HEK293 (cell line): ENCODE results near the gene CPA5.

Experiments used
- CTCF ChIA-PET: fragments of 350-600 bp; formaldehyde crosslinking; extraction: SDS; loops from one replicate; lab custom pipeline; 2021; ENCODE audit warnings: antibody characterized with exemption; lab: Yijun Ruan, JAX
- POLR2A ChIA-PET: fragments of 300-600 bp; formaldehyde crosslinking; extraction: SDS; loops from one replicate; lab custom pipeline; 2020; ENCODE audit warnings: antibody characterized with exemption, inconsistent platforms; lab: Yijun Ruan, JAX
- H3K27ac ChIP-seq: fragments of 200-500 bp; sonication (Bioruptor generic); 2 replicates; pipeline ENCODE4 v1.5.1; 2014; ENCODE audit warnings: low read depth, low read length, control low read depth, inconsistent platforms; ENCODE audit errors: extremely low read depth
- H3K36me3 ChIP-seq, 2 experiments: fragments of 200-500 bp in 1 of 2; sonication (Bioruptor generic) in 1 of 2; 1 replicate in 1 of 2; 2 replicates in 1 of 2; pipeline ENCODE4 v1.5.1; 2014 to 2017; ENCODE audit warnings: inconsistent platforms in 2 of 2, low read length in 2 of 2; ENCODE audit not compliant: control insufficient read depth in 2 of 2, insufficient read depth in 1 of 2
- H3K4me1 ChIP-seq: fragments of 200-500 bp; sonication (Bioruptor generic); 2 replicates; pipeline ENCODE4 v1.5.1; 2014; ENCODE audit warnings: mild to moderate bottlenecking, low read length, inconsistent platforms; ENCODE audit not compliant: control insufficient read depth, insufficient read depth
- H3K4me3 ChIP-seq: 2 replicates; pipeline ENCODE4 v1.5.1; 2011; ENCODE audit warnings: low read depth, mild to moderate bottlenecking, control low read depth, low read length, moderate library complexity
- H3K9me3 ChIP-seq: fragments of 200-500 bp; sonication (Bioruptor generic); 2 replicates; pipeline ENCODE4 v1.5.1; 2014; ENCODE audit warnings: low read depth, low read length, inconsistent platforms; ENCODE audit not compliant: control insufficient read depth, insufficient read depth
- GFI1B ChIP-seq: fragments of 450-650 bp; formaldehyde crosslinking; IDR thresholded peaks from 2 replicates; pipeline ENCODE4 v1.5.1; 2016; ENCODE audit warnings: missing biosample characterization, missing genetic modification characterization
- HOXA7 ChIP-seq: sonication (generic); formaldehyde crosslinking; IDR thresholded peaks from 2 replicates; pipeline ENCODE4 v1.8.1; 2022; ENCODE audit warnings: missing genetic modification reagents, borderline replicate concordance
- KLF7 ChIP-seq: fragments of 450-650 bp; formaldehyde crosslinking; IDR thresholded peaks from 2 replicates; pipeline ENCODE4 v1.5.1; 2016; ENCODE audit warnings: missing biosample characterization, missing genetic modification characterization, borderline replicate concordance
- MEIS1 ChIP-seq: sonication (generic); formaldehyde crosslinking; IDR thresholded peaks from 2 replicates; pipeline ENCODE4 v1.8.1; 2022; ENCODE audit warnings: missing genetic modification reagents, mild to moderate bottlenecking, borderline replicate concordance
- PRDM6 ChIP-seq: fragments of 450-650 bp; formaldehyde crosslinking; IDR thresholded peaks from 2 replicates; pipeline ENCODE4 v1.5.1; 2017; ENCODE audit warnings: missing biosample characterization, missing genetic modification characterization
- SP7 ChIP-seq: fragments of 450-650 bp; formaldehyde crosslinking; IDR thresholded peaks from 2 replicates; pipeline ENCODE4 v1.5.1; 2016; ENCODE audit warnings: missing biosample characterization, missing genetic modification characterization
- TSHZ1 ChIP-seq: fragments of 450-650 bp; formaldehyde crosslinking; IDR thresholded peaks from 2 replicates; pipeline ENCODE4 v1.5.1; 2016; ENCODE audit warnings: missing biosample characterization, missing genetic modification characterization, borderline replicate concordance
- YY2 ChIP-seq: fragments of 450-650 bp; formaldehyde crosslinking; IDR thresholded peaks from 2 replicates; pipeline ENCODE4 v1.5.1; 2016; ENCODE audit warnings: missing biosample characterization, missing genetic modification characterization
- ZBTB49 ChIP-seq: fragments of 450-650 bp; formaldehyde crosslinking; IDR thresholded peaks from 2 replicates; pipeline ENCODE4 v1.5.1; 2016; ENCODE audit warnings: missing biosample characterization, missing genetic modification characterization, low read depth
- ZNF146 ChIP-seq: fragments of 450-650 bp; formaldehyde crosslinking; IDR thresholded peaks from 2 replicates; pipeline ENCODE4 v1.5.1; 2016; ENCODE audit warnings: missing biosample characterization, missing genetic modification characterization
- ZNF175 ChIP-seq: fragments of 450-650 bp; formaldehyde crosslinking; IDR thresholded peaks from 2 replicates; pipeline ENCODE4 v1.5.1; 2016; ENCODE audit warnings: missing biosample characterization, missing genetic modification characterization
- ZNF211 ChIP-seq: fragments of 450-650 bp; formaldehyde crosslinking; IDR thresholded peaks from 2 replicates; pipeline ENCODE4 v1.5.1; 2016; ENCODE audit warnings: low read depth, missing biosample characterization, missing genetic modification characterization
- ZNF404 ChIP-seq: fragments of 450-650 bp; formaldehyde crosslinking; IDR thresholded peaks from 2 replicates; pipeline ENCODE4 v1.5.1; 2017; ENCODE audit warnings: missing biosample characterization, missing genetic modification characterization
- ZNF629 ChIP-seq: fragments of 450-650 bp; formaldehyde crosslinking; IDR thresholded peaks from 2 replicates; pipeline ENCODE4 v1.5.1; 2017; ENCODE audit warnings: missing biosample characterization, missing genetic modification characterization
- ZNF658 ChIP-seq: fragments of 450-650 bp; formaldehyde crosslinking; IDR thresholded peaks from 2 replicates; pipeline ENCODE4; 2016; ENCODE audit warnings: missing biosample characterization, missing genetic modification characterization
- ZNF701 ChIP-seq: fragments of 450-650 bp; formaldehyde crosslinking; IDR thresholded peaks from 2 replicates; pipeline ENCODE4 v1.5.1; 2016; ENCODE audit warnings: missing biosample characterization, missing genetic modification characterization
- ZSCAN18 ChIP-seq: fragments of 450-650 bp; formaldehyde crosslinking; IDR thresholded peaks from 2 replicates; pipeline ENCODE4 v1.5.1; 2016; ENCODE audit warnings: missing biosample characterization, missing genetic modification characterization
- TF ChIP-seq, protein P1 (sequence below): fragments of 450-650 bp; formaldehyde crosslinking; IDR thresholded peaks from 2 replicates; pipeline ENCODE4 v1.5.1; 2016; ENCODE audit warnings: missing biosample characterization, missing genetic modification characterization
- TF ChIP-seq, protein P2 (sequence below): fragments of 450-650 bp; formaldehyde crosslinking; IDR thresholded peaks from 2 replicates; pipeline ENCODE4 v1.5.1; 2016; ENCODE audit warnings: missing biosample characterization, missing genetic modification characterization

The CPA5 gene

DNA sequence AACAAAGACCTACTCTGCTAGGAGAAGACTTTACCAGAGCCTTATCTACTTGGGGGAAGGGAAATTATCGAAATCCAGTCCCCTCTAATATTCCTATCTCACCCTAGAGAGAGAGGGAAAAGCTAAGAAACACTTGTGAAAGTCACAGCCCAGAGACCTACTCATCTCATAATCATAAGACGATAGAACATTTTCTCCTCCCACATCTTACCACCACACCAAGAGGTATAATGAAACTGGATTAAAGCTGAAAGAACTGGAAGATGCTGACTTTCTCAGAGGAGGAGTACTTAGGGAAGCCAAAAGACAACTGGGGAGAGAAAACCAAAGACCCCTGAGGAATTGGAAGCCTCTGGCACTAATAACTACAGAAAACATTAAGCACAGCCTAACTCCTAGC is 10.8 kb upstream of the CPA5 start (continued):
- TF ChIP-seq ZBTB49 (tag by site-specific recombination) (no peak), GFI1B (tag by site-specific recombination) (no peak), KLF7 (tag by site-specific recombination) (no peak), ZNF629 (tag by site-specific recombination) (no peak)
- TF ChIP-seq, protein P1, sequence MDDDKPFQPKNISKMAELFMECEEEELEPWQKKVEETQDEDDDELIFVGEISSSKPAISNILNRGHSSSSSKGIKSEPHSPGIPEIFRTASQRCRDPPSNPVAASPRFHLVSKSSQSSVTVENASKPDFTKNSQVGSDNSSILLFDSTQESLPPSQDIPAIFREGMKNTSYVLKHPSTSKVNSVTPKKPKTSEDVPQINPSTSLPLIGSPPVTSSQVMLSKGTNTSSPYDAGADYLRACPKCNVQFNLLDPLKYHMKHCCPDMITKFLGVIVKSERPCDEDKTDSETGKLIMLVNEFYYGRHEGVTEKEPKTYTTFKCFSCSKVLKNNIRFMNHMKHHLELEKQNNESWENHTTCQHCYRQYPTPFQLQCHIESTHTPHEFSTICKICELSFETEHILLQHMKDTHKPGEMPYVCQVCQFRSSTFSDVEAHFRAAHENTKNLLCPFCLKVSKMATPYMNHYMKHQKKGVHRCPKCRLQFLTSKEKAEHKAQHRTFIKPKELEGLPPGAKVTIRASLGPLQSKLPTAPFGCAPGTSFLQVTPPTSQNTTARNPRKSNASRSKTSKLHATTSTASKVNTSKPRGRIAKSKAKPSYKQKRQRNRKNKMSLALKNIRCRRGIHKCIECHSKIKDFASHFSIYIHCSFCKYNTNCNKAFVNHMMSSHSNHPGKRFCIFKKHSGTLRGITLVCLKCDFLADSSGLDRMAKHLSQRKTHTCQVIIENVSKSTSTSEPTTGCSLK = no peak

DNA sequence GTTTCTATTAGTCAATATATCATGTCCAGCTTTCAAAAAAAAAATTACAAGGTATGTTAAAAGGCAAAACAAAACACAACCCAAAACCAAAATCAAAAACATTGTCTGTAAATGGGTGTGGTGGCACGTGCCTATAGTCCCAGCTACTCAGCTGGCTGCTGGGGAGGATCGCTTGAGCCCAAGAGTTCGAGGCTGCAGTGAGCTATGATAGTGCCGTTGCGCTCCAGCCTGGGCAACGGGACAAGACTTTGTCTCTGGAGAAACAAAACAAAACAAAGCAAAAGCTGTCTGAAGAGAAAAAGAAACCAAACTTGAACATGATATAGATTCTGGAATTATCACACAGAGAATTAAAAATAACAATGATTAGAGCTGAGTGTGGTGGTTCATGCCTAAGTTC is 10.3 kb upstream of the CPA5 start:
- no peak overlapping the region for H3K27ac ChIP-seq
- CTCF ChIA-PET = interaction anchor here (0.7 kb wide), 1 partner anchor 11 kb away, joined by 3 read pairs; no protein-coding TSS in a partner anchor
- TF ChIP-seq ZNF701 (tag by site-specific recombination) = no peak
- TF ChIP-seq YY2 (tag by site-specific recombination) = no peak
- no peak for TF ChIP-seq ZSCAN18 (tag by site-specific recombination)
- no peak for TF ChIP-seq MEIS1
- no peak for TF ChIP-seq ZNF175 (tag by site-specific recombination)
- TF ChIP-seq ZNF658 (tag by site-specific recombination) = no peak
- TF ChIP-seq TSHZ1 (tag by site-specific recombination) = no peak
- POLR2A ChIA-PET = no interaction called here
- no peak overlapping the region for H3K4me3 ChIP-seq
- no peaks in the 10 kb centered on the region for H3K36me3 ChIP-seq
- no peaks in the 10 kb centered on the region for H3K9me3 ChIP-seq
- H3K4me1 ChIP-seq = peaks cover 7% of the 10 kb centered on the region; the same call in 1 of the 2 replicates

- Histone ChIP-seq H3K4me3 (no peak overlapping the region), H3K27ac (no peak overlapping the region), H3K4me1 (no peaks in the 10 kb centered on the region), H3K9me3 (no peaks in the 10 kb centered on the region), H3K36me3 (no peaks in the 10 kb centered on the region)
- CTCF ChIA-PET = interaction anchor here (1.0 kb wide), 1 partner anchor 369 kb away, joined by 3 read pairs; no protein-coding TSS in a partner anchor
- POLR2A ChIA-PET = no interaction called here
- TF ChIP-seq SP7 = no peak
- TF ChIP-seq PRDM6 = no peak
- no peak for TF ChIP-seq ZNF404 (tag by site-specific recombination)
- TF ChIP-seq HOXA7 (CRISPR knock-in tag) = no peak
- TF ChIP-seq, protein P2, sequence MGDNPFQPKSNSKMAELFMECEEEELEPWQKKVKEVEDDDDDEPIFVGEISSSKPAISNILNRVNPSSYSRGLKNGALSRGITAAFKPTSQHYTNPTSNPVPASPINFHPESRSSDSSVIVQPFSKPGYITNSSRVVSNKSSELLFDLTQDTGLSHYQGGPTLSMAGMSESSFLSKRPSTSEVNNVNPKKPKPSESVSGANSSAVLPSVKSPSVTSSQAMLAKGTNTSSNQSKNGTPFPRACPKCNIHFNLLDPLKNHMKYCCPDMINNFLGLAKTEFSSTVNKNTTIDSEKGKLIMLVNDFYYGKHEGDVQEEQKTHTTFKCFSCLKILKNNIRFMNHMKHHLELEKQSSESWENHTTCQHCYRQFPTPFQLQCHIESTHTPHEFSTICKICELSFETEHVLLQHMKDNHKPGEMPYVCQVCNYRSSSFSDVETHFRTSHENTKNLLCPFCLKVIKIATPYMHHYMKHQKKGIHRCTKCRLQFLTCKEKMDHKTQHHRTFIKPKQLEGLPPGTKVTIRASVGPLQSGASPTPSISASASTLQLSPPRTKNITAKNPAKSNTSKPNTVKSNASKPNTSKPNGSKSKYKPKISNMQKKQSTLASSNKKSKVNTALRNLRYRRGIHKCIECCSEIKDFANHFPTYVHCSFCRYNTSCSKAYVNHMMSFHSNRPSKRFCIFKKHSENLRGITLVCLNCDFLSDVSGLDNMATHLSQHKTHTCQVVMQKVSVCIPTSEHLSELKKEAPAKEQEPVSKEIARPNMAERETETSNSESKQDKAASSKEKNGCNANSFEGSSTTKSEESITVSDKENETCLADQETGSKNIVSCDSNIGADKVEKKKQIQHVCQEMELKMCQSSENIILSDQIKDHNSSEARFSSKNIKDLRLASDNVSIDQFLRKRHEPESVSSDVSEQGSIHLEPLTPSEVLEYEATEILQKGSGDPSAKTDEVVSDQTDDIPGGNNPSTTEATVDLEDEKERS (tag by site-specific recombination) = no peak
- TF ChIP-seq ZNF211 (tag by site-specific recombination) = no peak
- TF ChIP-seq ZNF146 (tag by site-specific recombination) = no peak
These were observed 7.1 kb upstream of the CPA5 start for GRCh38 chr7:130337410-130337971.
